HL-60 (cell line): ENCODE measurements around the gene CEP128.

Experiments
- GABPA ChIP-seq: IDR thresholded peaks from 2 replicates; pipeline ENCODE4 v1.6.1; 2012; ENCODE audit warnings: low read depth
- POLR2AphosphoS5 ChIP-seq: IDR thresholded peaks from 2 replicates; pipeline ENCODE4 v1.6.1; 2012; ENCODE audit warnings: low read depth
- REST ChIP-seq: IDR thresholded peaks from 2 replicates; pipeline ENCODE4 v1.6.1; 2012; ENCODE audit warnings: low read depth; ENCODE audit not compliant: insufficient replicate concordance
- TF ChIP-seq, protein P1 (sequence below): IDR thresholded peaks from one replicate; pipeline ENCODE4 v1.5.1; 2011; ENCODE audit warnings: low read length, control low read depth, inconsistent platforms; ENCODE audit not compliant: insufficient read depth

- TF ChIP-seq, protein P1, sequence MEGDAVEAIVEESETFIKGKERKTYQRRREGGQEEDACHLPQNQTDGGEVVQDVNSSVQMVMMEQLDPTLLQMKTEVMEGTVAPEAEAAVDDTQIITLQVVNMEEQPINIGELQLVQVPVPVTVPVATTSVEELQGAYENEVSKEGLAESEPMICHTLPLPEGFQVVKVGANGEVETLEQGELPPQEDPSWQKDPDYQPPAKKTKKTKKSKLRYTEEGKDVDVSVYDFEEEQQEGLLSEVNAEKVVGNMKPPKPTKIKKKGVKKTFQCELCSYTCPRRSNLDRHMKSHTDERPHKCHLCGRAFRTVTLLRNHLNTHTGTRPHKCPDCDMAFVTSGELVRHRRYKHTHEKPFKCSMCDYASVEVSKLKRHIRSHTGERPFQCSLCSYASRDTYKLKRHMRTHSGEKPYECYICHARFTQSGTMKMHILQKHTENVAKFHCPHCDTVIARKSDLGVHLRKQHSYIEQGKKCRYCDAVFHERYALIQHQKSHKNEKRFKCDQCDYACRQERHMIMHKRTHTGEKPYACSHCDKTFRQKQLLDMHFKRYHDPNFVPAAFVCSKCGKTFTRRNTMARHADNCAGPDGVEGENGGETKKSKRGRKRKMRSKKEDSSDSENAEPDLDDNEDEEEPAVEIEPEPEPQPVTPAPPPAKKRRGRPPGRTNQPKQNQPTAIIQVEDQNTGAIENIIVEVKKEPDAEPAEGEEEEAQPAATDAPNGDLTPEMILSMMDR = no peak
- no peak for TF ChIP-seq POLR2AphosphoS5
- TF ChIP-seq REST = no peak
- TF ChIP-seq GABPA = no peak
Measured at GRCh38 chr14:80865565-80865964, 76.0 kb downstream of the CEP128 start.
